ENCODE results near the gene EIF6. TPM values are rescaled to one million over a fixed set of nuclear protein-coding genes. Genes with fewer than 3 reads are reported as not detected.

Gene EIF6
- total and polyA plus RNA-seq, 2 experiments from 2014 or later = 149 to 215 TPM

DNA sequence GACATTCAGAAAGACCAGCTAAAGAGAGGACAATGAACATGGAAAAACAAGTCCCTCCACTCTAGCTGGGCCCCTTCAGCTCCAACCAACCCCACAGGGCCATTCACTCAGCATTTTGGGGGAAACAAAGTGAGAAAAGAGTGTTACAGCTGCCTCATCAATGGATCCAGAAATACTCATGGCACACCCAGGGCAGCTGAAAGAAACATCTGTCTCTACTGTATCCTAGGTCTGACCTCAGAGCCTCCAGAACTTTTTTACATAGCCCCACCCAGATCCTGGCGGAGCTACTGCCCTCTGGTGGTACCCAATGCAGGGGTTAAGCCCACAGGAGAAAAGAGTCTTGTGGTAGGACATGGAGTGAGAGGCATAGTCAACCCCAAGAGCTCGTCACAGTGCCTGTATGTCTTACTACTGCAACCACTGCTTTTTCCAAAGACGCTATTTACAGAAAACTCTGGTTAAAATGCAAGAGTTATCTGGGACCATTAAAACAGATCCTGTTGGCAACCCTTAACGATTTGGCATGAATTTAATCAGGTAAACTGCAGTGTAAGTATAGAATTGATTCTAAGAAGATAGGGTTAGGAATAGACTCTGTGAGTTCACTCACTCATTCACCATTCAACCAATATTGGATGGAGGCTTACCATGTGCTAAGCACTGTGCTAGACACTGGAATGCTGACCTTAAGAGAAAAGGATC is 45.0 kb upstream of the EIF6 start:
- no peaks in the 10 kb centered on the region for H3K36me3 ChIP-seq (ENCODE audit: insufficient read depth)
- peak overlapping the region; percentile 30; the same call in 1 of the 2 replicates for H3K27ac ChIP-seq (ENCODE audit: low read depth)
- Mint-ChIP-seq H3K9me3 (no peaks in the 10 kb centered on the region), H3K4me1 (peaks cover 9% of the 10 kb centered on the region), H3K27ac (no peak overlapping the region), H3K4me3 (no peak overlapping the region), H3K27me3 (ENCODE audit: insufficient read depth, low read depth, poor library complexity) (no peaks in the 10 kb centered on the region), H3K36me3 (ENCODE audit: low read depth) (no peaks in the 10 kb centered on the region)
- H4K20me1 ChIP-seq (replicated peaks; ENCODE audit: insufficient read depth) = peaks cover 7% of the 10 kb centered on the region; the same call in 1 of the 2 replicates
- no peaks in the 10 kb centered on the region for H3K4me1 ChIP-seq (ENCODE audit: insufficient read depth)
- H3F3A ChIP-seq (replicated peaks; ENCODE audit: low read depth) = no peaks in the 10 kb centered on the region
- no peak overlapping the region for H3K4me3 ChIP-seq
- H3K4me2 ChIP-seq = no peak overlapping the region
- H2AFZ ChIP-seq = no peak overlapping the region
- TF ChIP-seq ZNF114 (CRISPR knock-in tag; IDR thresholded peaks at IDR 0.05) (no peak), ZNF331 (CRISPR knock-in tag; IDR thresholded peaks at IDR 0.05; ENCODE audit: low read depth) (no peak)
- TF ChIP-seq, protein P1, sequence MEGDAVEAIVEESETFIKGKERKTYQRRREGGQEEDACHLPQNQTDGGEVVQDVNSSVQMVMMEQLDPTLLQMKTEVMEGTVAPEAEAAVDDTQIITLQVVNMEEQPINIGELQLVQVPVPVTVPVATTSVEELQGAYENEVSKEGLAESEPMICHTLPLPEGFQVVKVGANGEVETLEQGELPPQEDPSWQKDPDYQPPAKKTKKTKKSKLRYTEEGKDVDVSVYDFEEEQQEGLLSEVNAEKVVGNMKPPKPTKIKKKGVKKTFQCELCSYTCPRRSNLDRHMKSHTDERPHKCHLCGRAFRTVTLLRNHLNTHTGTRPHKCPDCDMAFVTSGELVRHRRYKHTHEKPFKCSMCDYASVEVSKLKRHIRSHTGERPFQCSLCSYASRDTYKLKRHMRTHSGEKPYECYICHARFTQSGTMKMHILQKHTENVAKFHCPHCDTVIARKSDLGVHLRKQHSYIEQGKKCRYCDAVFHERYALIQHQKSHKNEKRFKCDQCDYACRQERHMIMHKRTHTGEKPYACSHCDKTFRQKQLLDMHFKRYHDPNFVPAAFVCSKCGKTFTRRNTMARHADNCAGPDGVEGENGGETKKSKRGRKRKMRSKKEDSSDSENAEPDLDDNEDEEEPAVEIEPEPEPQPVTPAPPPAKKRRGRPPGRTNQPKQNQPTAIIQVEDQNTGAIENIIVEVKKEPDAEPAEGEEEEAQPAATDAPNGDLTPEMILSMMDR (conservative IDR thresholded peaks at IDR 0.05; ENCODE audit: low read depth in 2 of 2) = peak; percentile 92 to 93
- no peaks in the 10 kb centered on the region for H3K79me2 ChIP-seq (replicated peaks; ENCODE audit: insufficient read depth)
- ATAC-seq (peak; percentile 99), DNase-seq (ENCODE audit: low spot score) (peak; percentile 87)
- no peaks in the 10 kb centered on the region for H3K9me2 ChIP-seq (ENCODE audit: insufficient read depth)
- H3K27me3 ChIP-seq (ENCODE audit: insufficient read depth) = no peaks in the 10 kb centered on the region

DNA sequence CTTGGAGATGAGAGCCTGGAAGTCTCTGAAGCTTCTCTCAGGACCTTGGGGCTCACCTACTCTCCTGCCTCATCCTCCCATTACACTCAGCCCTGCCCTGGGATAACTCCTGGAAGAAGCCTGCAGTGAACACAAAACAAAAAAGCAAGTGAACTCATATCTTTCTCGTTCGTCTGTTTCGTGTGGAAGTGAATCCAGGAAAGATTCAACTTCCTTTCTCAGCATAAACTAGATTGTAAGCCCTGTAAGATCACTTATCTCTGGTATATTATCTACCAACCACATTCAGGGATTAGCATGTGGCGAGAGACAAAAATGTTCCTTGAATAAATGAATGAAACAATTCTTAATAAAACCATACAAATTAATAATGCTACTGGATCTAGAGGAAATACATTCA is 44.1 kb upstream of the EIF6 start:
- Histone ChIP-seq H3K4me3 (no peak overlapping the region), H3K9me2 (ENCODE audit: insufficient read depth) (no peaks in the 10 kb centered on the region), H3K4me1 (ENCODE audit: insufficient read depth) (no peaks in the 10 kb centered on the region), H2AFZ (no peak overlapping the region), H4K20me1 (replicated peaks; ENCODE audit: insufficient read depth) (peaks cover 7% of the 10 kb centered on the region; the same call in 1 of the 2 replicates), H3K27me3 (ENCODE audit: insufficient read depth) (no peaks in the 10 kb centered on the region), H3F3A (replicated peaks; ENCODE audit: low read depth) (no peaks in the 10 kb centered on the region), H3K27ac (ENCODE audit: low read depth) (no peak overlapping the region), H3K79me2 (replicated peaks; ENCODE audit: insufficient read depth) (no peaks in the 10 kb centered on the region), H3K36me3 (ENCODE audit: insufficient read depth) (no peaks in the 10 kb centered on the region), H3K4me2 (no peak overlapping the region)
- DNase-seq (ENCODE audit: low spot score) (no peak), ATAC-seq (no peak)
- Mint-ChIP-seq H3K36me3 (ENCODE audit: low read depth) (no peaks in the 10 kb centered on the region), H3K27me3 (ENCODE audit: insufficient read depth, low read depth, poor library complexity) (no peaks in the 10 kb centered on the region), H3K4me1 (peaks cover 9% of the 10 kb centered on the region), H3K9me3 (no peaks in the 10 kb centered on the region), H3K27ac (no peak overlapping the region), H3K4me3 (no peak overlapping the region)
- TF ChIP-seq NANOG (IDR thresholded peaks at IDR 0.05; ENCODE audit: borderline replicate concordance) (no peak), EZH2phosphoT487 (IDR thresholded peaks at IDR 0.05; ENCODE audit: unreplicated experiment) (no peak), JUNB (IDR thresholded peaks at IDR 0.05; ENCODE audit: unreplicated experiment) (no peak), EZH2 (IDR thresholded peaks at IDR 0.05; ENCODE audit: low read depth, unreplicated experiment) (no peak), CREB1 (CRISPR knock-in tag; IDR thresholded peaks at IDR 0.05; ENCODE audit: low read depth) (no peak)
- TF ChIP-seq, protein P2, sequence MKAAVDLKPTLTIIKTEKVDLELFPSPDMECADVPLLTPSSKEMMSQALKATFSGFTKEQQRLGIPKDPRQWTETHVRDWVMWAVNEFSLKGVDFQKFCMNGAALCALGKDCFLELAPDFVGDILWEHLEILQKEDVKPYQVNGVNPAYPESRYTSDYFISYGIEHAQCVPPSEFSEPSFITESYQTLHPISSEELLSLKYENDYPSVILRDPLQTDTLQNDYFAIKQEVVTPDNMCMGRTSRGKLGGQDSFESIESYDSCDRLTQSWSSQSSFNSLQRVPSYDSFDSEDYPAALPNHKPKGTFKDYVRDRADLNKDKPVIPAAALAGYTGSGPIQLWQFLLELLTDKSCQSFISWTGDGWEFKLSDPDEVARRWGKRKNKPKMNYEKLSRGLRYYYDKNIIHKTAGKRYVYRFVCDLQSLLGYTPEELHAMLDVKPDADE (IDR thresholded peaks at IDR 0.05) = no peak
- TF ChIP-seq, protein P1 (conservative IDR thresholded peaks at IDR 0.05; ENCODE audit: low read depth in 2 of 2) = no peak
- TF ChIP-seq, protein P3, sequence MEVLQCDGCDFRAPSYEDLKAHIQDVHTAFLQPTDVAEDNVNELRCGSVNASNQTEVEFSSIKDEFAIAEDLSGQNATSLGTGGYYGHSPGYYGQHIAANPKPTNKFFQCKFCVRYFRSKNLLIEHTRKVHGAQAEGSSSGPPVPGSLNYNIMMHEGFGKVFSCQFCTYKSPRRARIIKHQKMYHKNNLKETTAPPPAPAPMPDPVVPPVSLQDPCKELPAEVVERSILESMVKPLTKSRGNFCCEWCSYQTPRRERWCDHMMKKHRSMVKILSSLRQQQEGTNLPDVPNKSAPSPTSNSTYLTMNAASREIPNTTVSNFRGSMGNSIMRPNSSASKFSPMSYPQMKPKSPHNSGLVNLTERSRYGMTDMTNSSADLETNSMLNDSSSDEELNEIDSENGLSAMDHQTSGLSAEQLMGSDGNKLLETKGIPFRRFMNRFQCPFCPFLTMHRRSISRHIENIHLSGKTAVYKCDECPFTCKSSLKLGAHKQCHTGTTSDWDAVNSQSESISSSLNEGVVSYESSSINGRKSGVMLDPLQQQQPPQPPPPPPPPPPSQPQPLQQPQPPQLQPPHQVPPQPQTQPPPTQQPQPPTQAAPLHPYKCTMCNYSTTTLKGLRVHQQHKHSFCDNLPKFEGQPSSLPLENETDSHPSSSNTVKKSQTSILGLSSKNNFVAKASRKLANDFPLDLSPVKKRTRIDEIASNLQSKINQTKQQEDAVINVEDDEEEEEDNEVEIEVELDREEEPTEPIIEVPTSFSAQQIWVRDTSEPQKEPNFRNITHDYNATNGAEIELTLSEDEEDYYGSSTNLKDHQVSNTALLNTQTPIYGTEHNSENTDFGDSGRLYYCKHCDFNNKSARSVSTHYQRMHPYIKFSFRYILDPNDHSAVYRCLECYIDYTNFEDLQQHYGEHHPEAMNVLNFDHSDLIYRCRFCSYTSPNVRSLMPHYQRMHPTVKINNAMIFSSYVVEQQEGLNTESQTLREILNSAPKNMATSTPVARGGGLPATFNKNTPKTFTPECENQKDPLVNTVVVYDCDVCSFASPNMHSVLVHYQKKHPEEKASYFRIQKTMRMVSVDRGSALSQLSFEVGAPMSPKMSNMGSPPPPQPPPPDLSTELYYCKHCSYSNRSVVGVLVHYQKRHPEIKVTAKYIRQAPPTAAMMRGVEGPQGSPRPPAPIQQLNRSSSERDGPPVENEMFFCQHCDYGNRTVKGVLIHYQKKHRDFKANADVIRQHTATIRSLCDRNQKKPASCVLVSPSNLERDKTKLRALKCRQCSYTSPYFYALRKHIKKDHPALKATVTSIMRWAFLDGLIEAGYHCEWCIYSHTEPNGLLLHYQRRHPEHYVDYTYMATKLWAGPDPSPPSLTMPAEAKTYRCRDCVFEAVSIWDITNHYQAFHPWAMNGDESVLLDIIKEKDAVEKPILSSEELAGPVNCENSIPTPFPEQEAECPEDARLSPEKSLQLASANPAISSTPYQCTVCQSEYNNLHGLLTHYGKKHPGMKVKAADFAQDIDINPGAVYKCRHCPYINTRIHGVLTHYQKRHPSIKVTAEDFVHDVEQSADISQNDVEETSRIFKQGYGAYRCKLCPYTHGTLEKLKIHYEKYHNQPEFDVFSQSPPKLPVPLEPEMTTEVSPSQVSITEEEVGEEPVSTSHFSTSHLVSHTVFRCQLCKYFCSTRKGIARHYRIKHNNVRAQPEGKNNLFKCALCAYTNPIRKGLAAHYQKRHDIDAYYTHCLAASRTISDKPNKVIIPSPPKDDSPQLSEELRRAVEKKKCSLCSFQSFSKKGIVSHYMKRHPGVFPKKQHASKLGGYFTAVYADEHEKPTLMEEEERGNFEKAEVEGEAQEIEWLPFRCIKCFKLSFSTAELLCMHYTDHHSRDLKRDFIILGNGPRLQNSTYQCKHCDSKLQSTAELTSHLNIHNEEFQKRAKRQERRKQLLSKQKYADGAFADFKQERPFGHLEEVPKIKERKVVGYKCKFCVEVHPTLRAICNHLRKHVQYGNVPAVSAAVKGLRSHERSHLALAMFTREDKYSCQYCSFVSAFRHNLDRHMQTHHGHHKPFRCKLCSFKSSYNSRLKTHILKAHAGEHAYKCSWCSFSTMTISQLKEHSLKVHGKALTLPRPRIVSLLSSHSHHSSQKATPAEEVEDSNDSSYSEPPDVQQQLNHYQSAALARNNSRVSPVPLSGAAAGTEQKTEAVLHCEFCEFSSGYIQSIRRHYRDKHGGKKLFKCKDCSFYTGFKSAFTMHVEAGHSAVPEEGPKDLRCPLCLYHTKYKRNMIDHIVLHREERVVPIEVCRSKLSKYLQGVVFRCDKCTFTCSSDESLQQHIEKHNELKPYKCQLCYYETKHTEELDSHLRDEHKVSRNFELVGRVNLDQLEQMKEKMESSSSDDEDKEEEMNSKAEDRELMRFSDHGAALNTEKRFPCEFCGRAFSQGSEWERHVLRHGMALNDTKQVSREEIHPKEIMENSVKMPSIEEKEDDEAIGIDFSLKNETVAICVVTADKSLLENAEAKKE (CRISPR knock-in tag; IDR thresholded peaks at IDR 0.05) = no peak
